ENCODE data around the gene VWA7.
A peak's percentile ranks its signal among the peaks of the same experiment; 100 is the strongest.
"Not testable (repeated sequence)": the region's sequence is repeated elsewhere in the genome, so short reads cannot be mapped to it uniquely, and the experiment has no call there.

VWA7 gene

DNA sequence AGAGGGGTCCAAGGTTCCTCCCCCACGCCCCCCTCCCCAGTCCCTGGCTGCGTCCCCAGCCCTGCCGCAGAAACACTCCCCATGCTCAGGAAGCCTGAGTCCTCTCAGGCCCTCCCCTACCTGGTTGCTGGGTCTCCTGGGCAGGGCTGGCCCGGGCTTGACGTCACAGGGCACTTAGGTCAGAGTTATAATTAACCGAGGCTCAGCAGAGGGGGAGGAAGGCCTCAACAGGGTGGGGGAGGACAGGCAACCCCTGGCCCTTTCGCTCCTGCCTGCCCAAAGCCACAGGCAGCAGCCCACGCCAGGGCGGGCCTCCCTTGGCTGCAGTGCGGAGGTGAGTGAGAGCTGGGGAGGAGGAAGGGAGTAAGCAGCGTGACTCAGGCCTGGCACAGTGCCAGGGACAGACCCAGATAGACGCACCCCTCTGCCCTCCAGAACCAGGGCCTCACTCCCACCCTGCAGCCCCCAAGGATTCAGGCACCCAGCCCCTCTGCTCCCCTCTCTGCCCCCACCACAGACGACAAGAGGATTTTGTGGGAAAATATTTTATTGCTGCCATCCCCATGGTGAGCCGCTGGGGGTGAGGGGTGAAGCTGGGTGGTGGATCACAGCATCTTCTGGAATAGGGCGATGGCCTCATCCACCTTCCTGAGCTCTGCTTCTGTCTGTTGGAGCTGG, at the start of gene VWA7:
Gene VWA7, minus strand, starts transcription at position 340 of the 678 bp plus-strand sequence. CDS start 549 bp downstream, outside the sequence.
- DNase-seq (ENCODE audit: low read depth): peak; percentile 48

GRCh38 chr6:31826793-31827285, 49.7 kb upstream of the VWA7 start:
- no peak for DNase-seq (ENCODE audit: low read depth)

GRCh38 chr6:31825553-31825952, 48.4 kb upstream of the VWA7 start:
- no peak for DNase-seq (ENCODE audit: low read depth)

GRCh38 chr6:31823592-31824196, 46.6 kb upstream of the VWA7 start:
- DNase-seq (ENCODE audit: low read depth): not testable (repeated sequence)

- DNase-seq (ENCODE audit: low read depth): no peak
Observed at GRCh38 chr6:31822036-31822821, 45.1 kb upstream of the VWA7 start.

DNA sequence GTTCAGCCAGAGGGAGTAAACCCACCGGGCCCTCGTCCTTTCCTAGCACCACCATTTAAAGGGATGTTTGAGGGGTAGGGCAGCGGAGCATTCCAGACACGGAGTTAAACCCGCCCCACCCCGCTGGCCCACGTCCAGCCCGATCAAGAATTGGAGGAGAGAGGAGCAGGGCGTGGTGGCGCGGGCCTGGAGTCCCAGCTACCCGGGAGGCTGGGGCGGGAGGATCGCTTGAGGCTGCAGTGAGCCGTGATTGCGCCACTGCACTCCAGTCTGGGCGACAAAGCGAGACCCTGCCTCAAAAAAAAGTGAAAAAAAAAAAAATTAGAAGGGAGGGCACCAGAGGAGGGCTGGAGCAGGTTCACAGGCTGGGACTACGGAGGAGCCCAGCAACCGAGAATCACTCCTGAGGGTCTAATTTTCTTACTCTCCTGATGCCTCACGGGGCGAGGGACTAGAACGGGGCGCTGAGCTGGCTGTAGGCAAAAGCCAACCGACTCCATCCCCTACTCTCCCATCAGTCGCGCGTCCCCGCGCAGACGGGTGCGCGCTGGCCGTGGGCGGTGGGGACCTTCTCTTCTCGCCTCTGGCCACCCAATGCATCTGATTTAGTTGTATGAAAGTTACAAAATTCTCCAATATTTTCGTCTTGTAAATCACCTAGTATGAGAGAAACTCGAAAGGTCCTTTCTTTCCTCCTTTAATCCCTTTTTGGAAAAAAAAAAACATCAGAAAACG, 44.3 kb upstream of the VWA7 start:
- DNase-seq (ENCODE audit: low read depth): no peak

- DNase-seq (ENCODE audit: low read depth): not testable (repeated sequence)
Observed at GRCh38 chr6:31820399-31820798, 43.3 kb upstream of the VWA7 start.

- DNase-seq (ENCODE audit: low read depth): no peak
Observed at GRCh38 chr6:31819871-31820299, 42.8 kb upstream of the VWA7 start.

- not testable (repeated sequence) for DNase-seq (ENCODE audit: low read depth)
Observed at GRCh38 chr6:31817929-31818511, 40.9 kb upstream of the VWA7 start.

GRCh38 chr6:31817133-31817928, 40.2 kb upstream of the VWA7 start:
- not testable (repeated sequence) for DNase-seq (ENCODE audit: low read depth)

DNA sequence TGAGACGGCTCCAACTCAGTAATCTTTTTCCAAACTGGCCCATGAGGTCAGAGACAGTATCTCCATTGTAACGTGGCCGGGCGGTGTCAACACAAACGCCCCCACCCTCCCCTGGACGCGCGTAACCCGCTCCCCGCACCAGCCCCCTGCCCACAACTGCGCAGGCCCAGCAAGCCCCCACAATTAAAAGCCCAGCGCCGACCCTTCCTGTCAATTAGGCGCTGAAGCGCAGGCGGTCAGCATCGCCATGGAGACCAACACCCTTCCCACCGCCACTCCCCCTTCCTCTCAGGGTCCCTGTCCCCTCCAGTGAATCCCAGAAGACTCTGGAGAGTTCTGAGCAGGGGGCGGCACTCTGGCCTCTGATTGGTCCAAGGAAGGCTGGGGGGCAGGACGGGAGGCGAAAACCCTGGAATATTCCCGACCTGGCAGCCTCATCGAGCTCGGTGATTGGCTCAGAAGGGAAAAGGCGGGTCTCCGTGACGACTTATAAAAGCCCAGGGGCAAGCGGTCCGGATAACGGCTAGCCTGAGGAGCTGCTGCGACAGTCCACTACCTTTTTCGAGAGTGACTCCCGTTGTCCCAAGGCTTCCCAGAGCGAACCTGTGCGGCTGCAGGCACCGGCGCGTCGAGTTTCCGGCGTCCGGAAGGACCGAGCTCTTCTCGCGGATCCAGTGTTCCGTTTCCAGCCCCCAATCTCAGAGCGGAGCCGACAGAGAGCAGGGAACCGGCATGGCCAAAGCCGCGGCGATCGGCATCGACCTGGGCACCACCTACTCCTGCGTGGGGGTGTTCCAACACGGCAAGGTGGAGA, 38.1 kb upstream of the VWA7 start, which contains the start of the genes HSPA1A and HSPA1L:
Gene HSPA1A, plus strand, starts transcription at position 519 of the 814 bp plus-strand sequence. Its CDS starts 214 bp downstream, at position 733.
Gene HSPA1L, minus strand, starts transcription at position 259 of the 814 bp plus-strand sequence. CDS start 3,311 bp downstream, outside the sequence.
- DNase-seq (ENCODE audit: low read depth): peak; percentile 50

DNA sequence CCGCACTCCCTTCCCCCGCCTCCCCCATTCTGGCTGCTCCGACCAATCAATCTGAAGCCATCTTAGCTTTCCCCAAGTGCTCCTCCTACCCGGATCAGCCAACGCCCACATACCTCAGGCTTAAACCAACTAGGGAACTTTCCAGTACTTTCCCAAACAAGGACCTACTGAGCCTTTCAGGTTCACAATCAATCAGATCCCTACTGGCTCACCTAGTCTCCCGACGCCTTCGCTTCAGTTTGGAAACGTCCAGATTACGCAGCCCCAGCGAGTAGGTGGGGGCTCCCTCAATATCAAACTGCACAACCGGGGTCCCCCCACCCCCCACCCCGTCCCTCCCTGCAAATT, 37.5 kb upstream of the VWA7 start:
- no peak for DNase-seq (ENCODE audit: low read depth)

DNA sequence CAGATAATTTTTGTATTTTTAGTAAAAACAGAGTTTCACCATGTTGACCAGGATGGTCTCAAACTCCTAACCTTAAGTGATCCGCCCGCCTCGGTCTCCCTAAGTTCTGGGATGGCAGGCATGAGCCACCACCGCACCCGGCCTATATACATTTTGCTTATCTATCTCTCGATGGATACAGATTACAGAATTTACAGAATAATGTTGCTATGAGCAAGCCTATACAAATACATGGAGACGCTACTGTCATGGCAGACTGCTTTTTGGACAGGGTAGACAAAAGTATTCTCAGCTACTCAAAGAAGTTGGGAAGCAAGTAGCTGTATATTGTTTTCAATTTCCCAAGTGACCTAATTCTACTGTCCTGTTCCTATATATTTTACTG, 36.3 kb upstream of the VWA7 start:
- no peak for DNase-seq (ENCODE audit: low read depth)

GRCh38 chr6:31811645-31812044, 34.5 kb upstream of the VWA7 start:
- DNase-seq (ENCODE audit: low read depth): no peak

GRCh38 chr6:31808599-31808998, 31.5 kb upstream of the VWA7 start:
- not testable (repeated sequence) for DNase-seq (ENCODE audit: low read depth)

- peak; percentile 95 for DNase-seq (ENCODE audit: low read depth)
Observed at GRCh38 chr6:31806470-31807272, 29.5 kb upstream of the VWA7 start, which contains the start of gene LSM2. Gene LSM2, minus strand, starts transcription at chr6:31806966. Its CDS starts 209 bp downstream, at chr6:31806757.

GRCh38 chr6:31805939-31806469, 28.9 kb upstream of the VWA7 start:
- DNase-seq (ENCODE audit: low read depth): no peak
